NOMO-1 treated with DMSO at 0.1 percent for 48 hours (cell line): ENCODE data around the gene WIZ.

Experiments used
- DNase-seq: peaks from one replicate; lab custom pipeline; 2025; ENCODE audit not compliant: unreplicated experiment; lab: John Stamatoyannopoulos, UW

Gene WIZ

DNA sequence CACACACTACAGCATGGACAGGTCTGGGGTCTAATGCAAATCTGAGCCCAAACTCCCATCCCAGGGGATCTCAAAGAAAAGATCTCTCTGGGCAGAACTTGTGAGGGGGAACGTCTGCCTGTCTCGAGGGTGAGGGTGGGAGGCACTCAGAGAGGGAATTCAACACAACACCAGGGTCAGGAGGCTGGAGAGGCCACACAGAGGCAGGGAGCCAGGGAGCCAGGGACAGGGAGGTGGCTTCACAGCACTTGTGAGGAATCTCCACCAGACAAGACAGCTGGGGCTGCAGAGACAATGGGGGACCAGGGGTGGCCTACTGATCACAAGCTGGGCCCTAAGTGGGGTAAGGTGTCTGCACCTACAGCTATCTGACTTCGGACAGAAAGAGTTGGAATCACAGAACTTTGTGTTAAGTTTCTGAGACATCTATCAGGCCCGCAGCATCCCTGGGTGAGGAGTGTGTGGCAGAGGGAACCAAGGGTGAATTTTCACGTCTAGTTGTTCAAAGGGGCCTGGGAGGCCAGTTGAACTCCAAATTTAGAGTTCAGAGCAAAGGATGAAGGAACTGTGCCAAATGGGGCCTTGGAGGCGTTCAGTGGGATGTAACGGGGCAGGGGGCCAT, 18.2 kb downstream of the WIZ start:
- no peak for DNase-seq

DNA sequence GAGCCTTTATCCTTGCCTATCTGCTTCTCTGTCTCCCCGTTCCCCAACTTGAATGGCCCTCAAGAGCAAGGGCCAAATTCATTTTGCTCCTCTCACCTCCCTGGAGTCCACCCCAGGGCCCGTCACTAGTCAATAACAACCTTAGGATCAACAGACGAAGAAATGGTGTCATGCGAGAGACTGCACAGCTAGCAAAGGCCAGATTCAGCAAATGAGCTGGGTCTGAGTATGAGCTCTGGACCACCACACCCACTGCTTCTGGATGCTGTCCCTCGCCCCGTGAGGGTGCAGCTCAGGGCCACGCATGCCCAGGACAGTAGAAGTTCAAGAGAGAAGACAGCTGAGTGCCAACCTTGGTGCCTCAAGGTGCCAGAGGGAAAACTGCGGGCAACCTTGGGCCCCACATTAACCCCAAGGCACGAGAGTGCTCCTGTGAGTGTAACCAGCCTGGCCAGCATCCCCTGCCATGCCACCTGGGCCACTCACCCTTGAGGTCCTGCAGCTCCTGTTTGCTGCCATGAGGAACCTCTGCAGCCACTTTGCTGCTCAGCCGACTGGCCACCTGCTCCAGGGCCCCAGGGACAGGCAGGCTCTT, 19.1 kb downstream of the WIZ start:
- no peak for DNase-seq

DNA sequence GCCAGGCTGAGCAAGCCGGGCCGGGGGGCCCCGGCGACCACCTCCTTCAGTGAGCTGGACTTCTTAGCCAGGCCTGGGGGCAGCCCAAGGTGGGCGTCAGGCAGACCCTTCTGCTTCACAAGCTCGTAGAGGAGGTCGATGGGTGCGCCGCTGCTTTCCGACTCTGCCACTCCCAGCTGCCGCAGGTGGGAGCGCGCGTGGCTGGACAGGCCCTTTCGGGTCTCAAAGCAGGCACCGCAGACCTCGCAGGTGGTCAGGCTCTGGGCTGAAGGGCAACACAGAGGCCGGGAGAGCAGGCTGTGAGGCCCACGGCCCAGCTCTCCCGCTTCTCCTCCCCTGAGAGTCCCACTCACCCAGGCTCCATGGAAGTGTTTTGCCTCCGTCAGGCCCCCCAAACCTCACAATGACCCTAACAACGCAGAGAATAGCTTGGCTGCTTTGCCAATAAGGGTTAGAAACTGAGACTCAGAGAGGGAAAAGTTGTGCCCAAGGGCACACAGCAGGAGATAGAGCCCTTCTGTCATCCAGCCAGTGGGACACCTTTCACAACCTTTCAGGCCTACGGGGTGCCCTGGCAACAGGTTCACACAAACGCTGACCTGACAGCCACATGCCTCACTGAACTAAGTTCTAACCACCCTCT, 19.8 kb downstream of the WIZ start:
- no peak for DNase-seq

- no peak for DNase-seq
Observed at GRCh38 chr19:15428956-15429824, 20.6 kb downstream of the WIZ start.

DNA sequence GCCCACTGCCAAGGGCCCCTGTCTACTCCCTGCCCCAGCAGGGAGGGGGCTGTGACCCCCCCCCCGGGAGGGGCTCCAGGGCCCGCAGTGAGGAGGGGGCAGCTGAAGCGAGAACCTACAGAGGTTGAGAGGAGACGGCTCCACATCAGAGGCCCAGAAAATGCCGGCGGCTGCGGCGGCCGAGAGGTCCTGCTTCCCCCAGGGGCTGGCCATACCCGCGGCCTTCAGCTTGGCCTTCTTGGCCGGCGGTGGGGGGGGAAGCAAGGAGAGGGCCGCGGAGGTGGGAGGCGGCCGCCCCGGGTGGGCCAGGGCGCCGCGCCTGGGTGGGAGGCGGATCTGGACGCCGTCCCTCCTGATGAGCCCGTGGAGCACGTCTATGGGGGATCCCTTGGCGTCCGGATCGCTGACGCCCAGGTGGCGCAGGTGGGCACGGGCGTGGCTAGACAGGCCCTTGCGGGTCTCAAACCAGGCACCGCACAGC, 21.7 kb downstream of the WIZ start:
- DNase-seq: no peak

DNA sequence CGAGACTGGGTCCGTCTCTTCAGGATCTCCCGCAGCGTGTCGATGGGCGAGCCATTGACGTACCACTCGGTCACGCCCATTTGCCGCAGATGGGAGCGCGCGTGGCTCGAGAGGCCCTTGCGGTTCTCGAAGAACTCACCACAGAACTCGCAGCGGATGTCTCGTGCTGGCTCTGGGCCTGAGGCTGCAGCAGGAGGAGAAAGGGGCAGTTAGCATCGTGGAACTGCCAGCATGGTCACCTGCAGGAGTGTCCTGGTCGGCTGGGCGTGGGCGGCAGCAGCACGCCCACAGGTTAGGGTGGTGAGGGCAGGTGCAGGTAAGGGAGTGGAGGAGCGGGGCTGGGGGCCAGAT, 22.4 kb downstream of the WIZ start:
- DNase-seq: no peak

DNA sequence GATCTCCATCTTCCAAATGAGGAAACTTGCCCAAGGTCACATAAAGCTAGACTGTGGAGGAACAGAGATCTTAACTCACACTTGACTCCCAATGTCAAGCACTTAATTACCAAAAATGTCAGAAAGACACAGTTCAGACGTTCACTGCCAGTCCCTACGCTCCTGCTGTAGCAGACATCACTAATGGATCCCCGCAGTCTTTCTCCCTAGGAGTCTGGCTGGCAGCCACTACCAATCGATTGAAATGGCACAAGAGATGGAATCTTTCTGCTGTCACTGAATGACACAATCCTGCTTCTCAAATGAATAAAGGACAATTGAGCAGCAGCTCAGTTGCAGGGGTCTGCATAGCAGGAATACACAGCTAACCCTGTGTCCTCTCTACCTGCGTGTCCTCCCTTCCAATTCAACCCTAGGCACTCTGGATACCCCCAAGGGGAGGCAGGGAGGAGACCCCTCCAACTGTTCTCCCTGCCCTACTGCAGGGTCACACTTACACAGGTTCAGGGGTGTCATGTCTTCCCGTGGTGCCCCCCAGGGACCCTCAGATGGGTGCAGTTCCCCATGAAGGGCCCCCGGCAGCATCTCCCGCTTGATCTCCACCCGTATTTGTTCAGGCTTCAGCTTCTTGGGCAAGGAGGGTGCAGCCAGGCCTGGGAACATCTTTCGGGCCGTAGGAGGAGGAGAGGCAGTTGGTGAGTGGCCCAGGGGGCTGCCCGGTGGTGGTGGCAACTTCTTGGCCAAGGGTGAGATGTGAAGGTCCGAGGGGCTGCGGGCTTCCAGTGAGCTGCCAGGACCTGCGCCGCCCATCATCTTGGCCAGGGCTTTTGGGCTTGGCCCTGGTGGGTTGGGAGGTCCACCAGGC, 23.0 kb downstream of the WIZ start:
- no peak for DNase-seq

DNA sequence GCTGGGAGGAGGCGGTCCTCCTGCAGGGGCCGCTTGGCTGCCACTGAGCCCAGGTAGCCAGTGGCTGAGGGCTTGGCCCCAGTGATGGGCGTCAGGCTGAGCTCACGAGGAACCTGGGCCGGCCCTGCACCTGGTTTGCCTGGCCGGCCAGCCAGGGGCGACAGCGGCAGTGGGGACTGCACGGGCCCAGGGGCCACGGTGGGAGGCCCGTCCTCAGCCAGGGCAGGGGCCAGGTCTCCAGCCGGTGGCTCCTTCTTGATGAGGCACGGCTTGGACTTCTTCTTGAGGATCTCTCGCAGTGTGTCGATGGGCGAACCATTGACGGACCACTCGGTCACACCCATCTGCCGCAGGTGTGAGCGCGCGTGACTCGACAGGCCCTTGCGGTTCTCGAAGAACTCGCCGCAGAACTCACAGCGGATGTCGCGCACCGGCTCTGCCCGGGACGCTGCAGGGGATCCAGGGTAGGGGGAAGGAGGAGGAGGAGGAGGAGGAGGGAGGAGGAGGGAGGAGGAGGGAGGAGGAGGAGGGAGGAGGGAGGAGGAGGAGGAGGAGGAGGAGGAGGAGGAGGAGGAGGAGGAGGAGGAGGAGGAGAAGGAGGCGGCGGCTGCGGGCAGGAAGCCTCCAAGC, 24.3 kb downstream of the WIZ start:
- DNase-seq: no peak

GRCh38 chr19:15424692-15425272, 25.0 kb downstream of the WIZ start:
- no peak for DNase-seq

DNA sequence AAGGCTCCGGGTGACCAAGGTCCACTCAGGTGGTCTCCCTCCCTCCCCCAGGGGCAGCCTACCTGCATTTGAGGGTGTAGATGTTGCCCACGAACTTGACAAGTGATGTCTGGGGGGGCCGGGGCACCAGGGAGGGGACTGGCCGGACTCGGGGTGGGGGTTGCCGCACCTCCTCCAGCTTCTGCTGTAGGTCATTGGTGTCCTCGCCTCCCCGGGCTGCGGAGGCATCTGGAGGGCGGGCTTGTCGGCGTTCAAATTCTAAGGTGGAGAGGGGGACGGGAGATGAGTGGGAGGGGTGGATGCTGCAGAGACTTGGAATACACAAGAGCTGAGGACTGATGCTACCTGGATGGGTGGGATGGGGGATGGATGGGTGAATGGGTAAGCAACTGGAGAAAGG, 25.6 kb downstream of the WIZ start:
- no peak for DNase-seq

DNA sequence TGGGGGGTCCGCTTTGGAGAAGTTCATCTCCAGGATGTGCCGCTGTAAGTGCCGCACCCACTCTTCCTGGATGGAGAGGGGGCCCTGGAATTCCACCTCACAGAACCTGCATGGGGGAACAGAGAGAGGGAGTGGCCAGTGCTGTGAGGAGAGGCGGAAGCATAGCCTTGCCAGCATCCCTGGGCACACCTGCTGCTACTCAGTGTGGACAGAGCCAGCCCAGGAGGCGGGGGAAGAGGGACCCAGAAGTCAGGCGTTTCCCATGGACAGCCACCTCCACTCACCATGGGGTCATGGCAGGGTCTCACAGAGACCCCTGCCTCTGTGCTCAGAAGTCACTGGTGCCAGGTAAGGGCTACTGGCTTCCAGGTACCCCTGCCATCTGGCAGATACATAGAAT, 26.6 kb downstream of the WIZ start:
- no peak for DNase-seq

GRCh38 chr19:15422296-15423075, 27.3 kb downstream of the WIZ start:
- DNase-seq: no peak

DNA sequence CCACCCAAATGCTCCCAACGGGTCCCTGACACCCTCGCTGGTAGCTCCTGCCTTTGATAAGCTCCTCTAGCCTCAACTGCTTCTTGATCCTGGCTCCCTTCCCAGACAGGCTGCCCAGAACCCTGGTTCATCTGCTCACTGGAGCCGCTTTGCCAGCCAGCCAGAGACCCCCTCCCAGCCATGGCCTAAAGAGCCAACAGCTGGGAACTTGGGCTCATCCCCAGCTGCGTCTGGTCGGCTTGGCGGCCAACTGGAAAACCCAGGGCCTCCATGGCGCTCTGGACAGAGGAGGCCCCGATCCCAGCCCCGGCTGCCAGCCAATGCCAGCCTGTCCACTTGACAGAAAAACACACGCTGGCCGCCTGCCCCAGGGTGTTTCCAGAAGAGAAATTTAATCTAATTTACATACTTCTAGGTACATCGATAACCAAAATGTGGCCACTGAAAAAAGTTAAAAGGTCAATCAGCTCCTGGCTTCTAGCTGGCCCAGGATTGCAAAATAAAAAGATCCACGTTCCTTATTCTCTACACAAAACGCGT, 28.0 kb downstream of the WIZ start:
- DNase-seq: no peak

DNA sequence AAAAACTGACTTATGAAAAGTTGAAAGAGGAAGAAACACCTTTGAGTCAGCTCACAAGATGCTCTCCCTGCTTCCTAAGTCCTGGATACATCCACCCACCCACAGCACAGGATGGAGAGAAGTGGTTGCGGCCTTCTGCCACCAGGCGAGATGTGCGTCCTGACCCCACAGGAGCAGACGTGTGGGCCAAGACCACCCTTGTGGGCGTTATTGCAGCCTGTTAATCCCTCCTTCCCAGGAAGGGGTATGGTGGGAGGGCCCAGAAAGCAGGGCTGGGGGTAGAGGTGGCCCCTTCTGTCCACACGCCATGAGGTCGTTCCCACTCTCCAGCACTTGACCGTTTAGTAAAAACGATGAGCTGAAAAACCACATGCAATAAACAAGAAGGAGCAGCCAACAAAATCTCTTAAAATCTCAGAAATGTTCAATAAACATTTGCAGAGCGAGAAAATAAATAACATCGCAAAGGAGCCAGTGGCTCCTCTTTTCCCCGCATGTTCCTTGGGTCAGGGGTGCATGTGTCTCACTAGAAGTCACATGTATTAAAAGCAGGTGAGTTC, 28.5 kb downstream of the WIZ start:
- DNase-seq: no peak

DNA sequence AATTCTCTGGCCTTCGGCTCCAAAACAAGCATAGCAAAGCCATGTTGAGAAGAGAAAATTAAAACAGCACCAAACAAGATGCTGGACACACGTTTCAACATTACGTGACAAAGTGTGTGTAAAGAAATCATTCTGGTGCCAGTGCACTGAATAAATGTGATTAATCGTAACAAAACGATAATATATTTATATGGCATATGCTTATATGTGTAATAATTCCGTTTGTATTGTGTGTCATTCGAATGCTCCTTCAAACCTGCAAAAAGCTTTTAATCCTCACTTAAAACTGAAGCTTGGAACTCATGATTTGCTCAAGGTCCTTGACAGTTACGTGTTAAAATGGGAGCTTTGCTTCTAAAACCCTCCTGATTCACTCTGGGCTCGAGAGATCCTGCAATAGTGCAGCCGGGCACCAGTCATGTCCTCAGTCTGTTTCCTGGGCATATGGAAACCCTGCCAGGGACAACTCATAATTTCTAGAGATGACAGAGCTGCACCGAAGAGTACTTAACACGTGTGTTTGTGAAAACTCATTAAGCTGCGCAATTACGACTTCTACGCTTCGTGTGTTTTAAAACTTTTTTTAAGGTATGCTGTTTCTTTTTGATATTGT, 30.2 kb downstream of the WIZ start:
- no peak for DNase-seq

GRCh38 chr19:15418579-15419412, 31.0 kb downstream of the WIZ start, which contains the start of gene AKAP8L:
Gene AKAP8L (minus strand): TSS chr19:15418988. CDS start chr19:15418923, 65 bp downstream.
- DNase-seq: peak; percentile 100

- DNase-seq: no peak
Observed at GRCh38 chr19:15418231-15418578, 31.6 kb downstream of the WIZ start.
